ENCODE data around the gene NRG4. TPM values are rescaled to one million over a fixed set of nuclear protein-coding genes. Genes with fewer than 3 reads are reported as not detected.
A peak's percentile ranks its signal among the peaks of the same experiment; 100 is the strongest.
"Not testable (repeated sequence)": the region's sequence is repeated elsewhere in the genome, so short reads cannot be mapped to it uniquely, and the experiment has no call there.

The NRG4 gene
- total RNA-seq, 1 donor from 2014 or later: not detected

GRCh38 chr15:76058714-76059319 is 46.6 kb upstream of the NRG4 start:
- peaks cover 4 to 10% of the 10 kb centered on the region in 2 donors for H3K4me1 ChIP-seq

GRCh38 chr15:76057332-76058000 is 45.2 kb upstream of the NRG4 start:
- Histone ChIP-seq H3K9me3 (no peaks in the 10 kb centered on the region), H3K27ac (no peak overlapping the region), H3K4me3 (peak overlapping the region in 1 of 2 donors; percentile 24), H3K36me3 (no peaks in the 10 kb centered on the region), H3K27me3 (no peaks in the 10 kb centered on the region), H3K4me1 (peaks cover 4 to 10% of the 10 kb centered on the region in 2 donors)
- no peak for DNase-seq (ENCODE audit: low spot score in 2 of 2)
- TF ChIP-seq CTCF (IDR thresholded peaks at IDR 0.05): peak; percentile 35 to 75 (median 67)
- intact Hi-C loops (cut with DNase I): no loop called here

More at GRCh38 chr15:76058714-76059319, 46.6 kb upstream of the NRG4 start:
- Histone ChIP-seq H3K36me3 (no peaks in the 10 kb centered on the region), H3K9me3 (no peaks in the 10 kb centered on the region), H3K27ac (no peak overlapping the region), H3K4me3 (peak overlapping the region; percentile 76 to 82), H3K27me3 (no peaks in the 10 kb centered on the region)
- intact Hi-C loops (cut with DNase I): loop anchor here (2.0 kb wide), 1 partner anchor 82 kb away; no protein-coding TSS in a partner anchor
- DNase-seq (ENCODE audit: low spot score in 2 of 2): no peak
- TF ChIP-seq CTCF (IDR thresholded peaks at IDR 0.05): no peak

GRCh38 chr15:76056931-76057330 is 44.7 kb upstream of the NRG4 start:
- H3K4me3 ChIP-seq: no peak overlapping the region
- TF ChIP-seq CTCF (IDR thresholded peaks at IDR 0.05): no peak
- intact Hi-C loops (cut with DNase I): no loop called here
- no peaks in the 10 kb centered on the region for H3K36me3 ChIP-seq
- no peak overlapping the region for H3K27ac ChIP-seq
- H3K4me1 ChIP-seq: peaks cover 4 to 10% of the 10 kb centered on the region in 2 donors
- H3K27me3 ChIP-seq: no peaks in the 10 kb centered on the region
- no peak for DNase-seq (ENCODE audit: low spot score in 2 of 2)
- H3K9me3 ChIP-seq: no peaks in the 10 kb centered on the region

GRCh38 chr15:76054201-76054600 is 42.0 kb upstream of the NRG4 start:
- H3K36me3 ChIP-seq; H3K27ac ChIP-seq; H3K27me3 ChIP-seq; H3K4me3 ChIP-seq; H3K9me3 ChIP-seq; DNase-seq (ENCODE audit: low spot score in 2 of 2); H3K4me1 ChIP-seq; intact Hi-C loops (cut with DNase I): not testable (repeated sequence)

- Histone ChIP-seq H3K27ac (no peak overlapping the region), H3K4me1 (no peaks in the 10 kb centered on the region), H3K4me3 (no peak overlapping the region), H3K9me3 (peaks cover 0 to 13% of the 10 kb centered on the region in 2 donors), H3K36me3 (no peaks in the 10 kb centered on the region), H3K27me3 (no peaks in the 10 kb centered on the region)
- no peak for DNase-seq (ENCODE audit: low spot score in 2 of 2)
- intact Hi-C loops (cut with DNase I): no loop called here
- no peak for TF ChIP-seq CTCF (IDR thresholded peaks at IDR 0.05)
These were observed 26.3 kb upstream of the NRG4 start for GRCh38 chr15:76038512-76038911.

- H3K27me3 ChIP-seq: no peaks in the 10 kb centered on the region
- H3K9me3 ChIP-seq: peaks cover 0 to 9% of the 10 kb centered on the region in 2 donors
- DNase-seq (ENCODE audit: low spot score in 2 of 2): no peak
- no peak overlapping the region for H3K27ac ChIP-seq
- H3K4me1 ChIP-seq: no peaks in the 10 kb centered on the region
- no peak for TF ChIP-seq CTCF (IDR thresholded peaks at IDR 0.05)
- H3K36me3 ChIP-seq: no peaks in the 10 kb centered on the region
- intact Hi-C loops (cut with DNase I): no loop called here
- no peak overlapping the region for H3K4me3 ChIP-seq
These were observed 23.4 kb upstream of the NRG4 start for GRCh38 chr15:76035593-76035992.

Measured in ascending aorta (tissue), 2 donors.